Gastrocnemius medialis (tissue), 4 donors: ENCODE data around the gene SLC6A18.

Experiments used
- POLR2A ChIP-seq, 2 donors: fragments of 450-650 bp; IDR thresholded peaks; one replicate each; pipeline ENCODE4 v1.6.1; 2017; ENCODE audit warnings: antibody characterized with exemption in 2 of 2, mild to moderate bottlenecking in 2 of 2, moderate library complexity in 2 of 2
- TF ChIP-seq, protein P1 (sequence below), 5 experiments: fragments of 450-650 bp in 3 of 5; fragments of 200-600 bp in 2 of 5; sonication (generic) in 2 of 5; IDR thresholded peaks in 4 of 5; conservative IDR thresholded peaks in 1 of 5; 1 replicate in 4 of 5; 2 replicates in 1 of 5; pipeline ENCODE4 v1.5.1; 2016 to 2019; ENCODE audit warnings: antibody characterized with exemption in 5 of 5, mild to moderate bottlenecking in 3 of 5, moderate library complexity in 3 of 5

GRCh38 chr5:1212271-1212670, 12.9 kb upstream of the SLC6A18 start:
- TF ChIP-seq, protein P1, sequence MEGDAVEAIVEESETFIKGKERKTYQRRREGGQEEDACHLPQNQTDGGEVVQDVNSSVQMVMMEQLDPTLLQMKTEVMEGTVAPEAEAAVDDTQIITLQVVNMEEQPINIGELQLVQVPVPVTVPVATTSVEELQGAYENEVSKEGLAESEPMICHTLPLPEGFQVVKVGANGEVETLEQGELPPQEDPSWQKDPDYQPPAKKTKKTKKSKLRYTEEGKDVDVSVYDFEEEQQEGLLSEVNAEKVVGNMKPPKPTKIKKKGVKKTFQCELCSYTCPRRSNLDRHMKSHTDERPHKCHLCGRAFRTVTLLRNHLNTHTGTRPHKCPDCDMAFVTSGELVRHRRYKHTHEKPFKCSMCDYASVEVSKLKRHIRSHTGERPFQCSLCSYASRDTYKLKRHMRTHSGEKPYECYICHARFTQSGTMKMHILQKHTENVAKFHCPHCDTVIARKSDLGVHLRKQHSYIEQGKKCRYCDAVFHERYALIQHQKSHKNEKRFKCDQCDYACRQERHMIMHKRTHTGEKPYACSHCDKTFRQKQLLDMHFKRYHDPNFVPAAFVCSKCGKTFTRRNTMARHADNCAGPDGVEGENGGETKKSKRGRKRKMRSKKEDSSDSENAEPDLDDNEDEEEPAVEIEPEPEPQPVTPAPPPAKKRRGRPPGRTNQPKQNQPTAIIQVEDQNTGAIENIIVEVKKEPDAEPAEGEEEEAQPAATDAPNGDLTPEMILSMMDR (IDR thresholded peaks at IDR 0.05 in 4 of 5, conservative IDR thresholded peaks at IDR 0.05 in 1 of 5) = no peak
- no peak for TF ChIP-seq POLR2A (IDR thresholded peaks at IDR 0.05)
